HuH-7 (cell line): ENCODE data around the gene ALLC.
"Not testable (repeated sequence)": the region's sequence is repeated elsewhere in the genome, so short reads cannot be mapped to it uniquely, and the experiment has no call there.

Source experiments
- DNase-seq: peaks from one replicate; pipeline ENCODE4 v3.0.0; 2011; ENCODE audit warnings: low spot score

The ALLC gene

GRCh38 chr2:3657881-3658280 is at the start of gene ALLC:
ALLC (plus strand) TSS chr2:3658200; CDS start chr2:3671158, 12,958 bp downstream.
- DNase-seq, result no peak

- DNase-seq, result no peak
Measured at GRCh38 chr2:3608373-3609278, 49.4 kb upstream of the ALLC start.

GRCh38 chr2:3609279-3609673 is 48.7 kb upstream of the ALLC start:
- DNase-seq, result not testable (repeated sequence)

- no peak for DNase-seq
Measured at GRCh38 chr2:3610415-3610814, 47.6 kb upstream of the ALLC start.

- DNase-seq, result no peak
Measured at GRCh38 chr2:3610881-3611505, 47.0 kb upstream of the ALLC start.

GRCh38 chr2:3611589-3611988 is 46.4 kb upstream of the ALLC start:
- DNase-seq, result no peak

GRCh38 chr2:3612639-3613523 is 45.1 kb upstream of the ALLC start:
- no peak for DNase-seq

- DNase-seq, result no peak
Measured at GRCh38 chr2:3613524-3613905, 44.5 kb upstream of the ALLC start.

- DNase-seq, result not testable (repeated sequence)
Measured at GRCh38 chr2:3614743-3615142, 43.3 kb upstream of the ALLC start.

GRCh38 chr2:3615541-3616200 is 42.3 kb upstream of the ALLC start:
- not testable (repeated sequence) for DNase-seq

- DNase-seq, result not testable (repeated sequence)
Measured at GRCh38 chr2:3616435-3617197, 41.4 kb upstream of the ALLC start.

GRCh38 chr2:3617198-3617890 is 40.7 kb upstream of the ALLC start:
- DNase-seq, result no peak

GRCh38 chr2:3618367-3618766 is 39.6 kb upstream of the ALLC start:
- DNase-seq, result no peak

GRCh38 chr2:3619033-3619432 is 39.0 kb upstream of the ALLC start:
- DNase-seq, result no peak

- not testable (repeated sequence) for DNase-seq
Measured at GRCh38 chr2:3619661-3620060, 38.3 kb upstream of the ALLC start.

GRCh38 chr2:3620834-3621233 is 37.2 kb upstream of the ALLC start:
- DNase-seq, result no peak

GRCh38 chr2:3622967-3623366 is 35.0 kb upstream of the ALLC start:
- DNase-seq, result no peak

GRCh38 chr2:3624059-3624794 is 33.8 kb upstream of the ALLC start:
- no peak for DNase-seq

GRCh38 chr2:3625186-3625585 is 32.8 kb upstream of the ALLC start:
- DNase-seq, result no peak
